H9 (cell line): ENCODE results near the gene TCOF1. TPM values are rescaled to one million over a fixed set of nuclear protein-coding genes. Genes with fewer than 3 reads are reported as not detected.

ENCODE experiments used
- DNase-seq: peaks from one replicate; pipeline ENCODE4 v3.0.0-alpha.2; 2017
- H2AFZ ChIP-seq: one replicate; pipeline ENCODE4 v1.6.1; 2013; ENCODE audit warnings: mild to moderate bottlenecking, low read length, control low read depth, moderate library complexity
- H2AK5ac ChIP-seq: 2 replicates; pipeline ENCODE4 v1.6.1; 2013; ENCODE audit warnings: low read length, control low read depth, mixed read lengths; ENCODE audit not compliant: insufficient read length
- H2BK120ac ChIP-seq: one replicate; pipeline ENCODE4 v1.6.1; 2013; ENCODE audit warnings: low read depth, mild to moderate bottlenecking, low read length, control low read depth, inconsistent platforms; ENCODE audit not compliant: poor library complexity, severe bottlenecking
- H2BK12ac ChIP-seq: 2 replicates; pipeline ENCODE4 v1.6.1; 2013; ENCODE audit warnings: low read length, control low read depth, mixed read lengths, low read depth; ENCODE audit not compliant: insufficient read length
- H2BK15ac ChIP-seq: 2 replicates; pipeline ENCODE4 v1.6.1; 2013; ENCODE audit warnings: low read depth, low read length, control low read depth
- H2BK20ac ChIP-seq: one replicate; pipeline ENCODE4 v1.6.1; 2013; ENCODE audit warnings: low read depth, mild to moderate bottlenecking, low read length, control low read depth, inconsistent platforms; ENCODE audit not compliant: poor library complexity, severe bottlenecking
- H2BK5ac ChIP-seq: 2 replicates; pipeline ENCODE4 v1.6.1; 2013; ENCODE audit warnings: low read length, control low read depth, mixed read lengths; ENCODE audit not compliant: insufficient read length
- H3K14ac ChIP-seq: 2 replicates; pipeline ENCODE4 v1.6.1; 2013; ENCODE audit warnings: low read length, control low read depth; ENCODE audit not compliant: insufficient read depth
- H3K18ac ChIP-seq: 2 replicates; pipeline ENCODE4 v1.6.1; 2013; ENCODE audit warnings: low read depth, mild to moderate bottlenecking, mixed read lengths, low read length, control low read depth; ENCODE audit not compliant: insufficient read length
- H3K23ac ChIP-seq: 2 replicates; pipeline ENCODE4 v1.6.1; 2013; ENCODE audit warnings: low read length, control low read depth, mixed read lengths, low read depth; ENCODE audit not compliant: insufficient read length
- H3K23me2 ChIP-seq: 2 replicates; pipeline ENCODE4 v1.6.1; 2013; ENCODE audit warnings: low read depth, mild to moderate bottlenecking, mixed read lengths, low read length, control low read depth; ENCODE audit not compliant: insufficient read length, poor library complexity, severe bottlenecking
- H3K27ac ChIP-seq: 2 replicates; pipeline ENCODE4 v1.5.1; 2013; ENCODE audit warnings: low read length, control low read depth, mixed read lengths, low read depth; ENCODE audit not compliant: insufficient read length
- H3K27me3 ChIP-seq: 2 replicates; pipeline ENCODE4 v1.6.1; 2013; ENCODE audit warnings: low read length, control low read depth, inconsistent platforms; ENCODE audit not compliant: insufficient read depth
- H3K4ac ChIP-seq: 2 replicates; pipeline ENCODE4 v1.6.1; 2013; ENCODE audit warnings: low read depth, mild to moderate bottlenecking, control low read depth, inconsistent platforms, low read length, moderate library complexity
- H3K4me1 ChIP-seq: 2 replicates; pipeline ENCODE4 v1.6.1; 2013; ENCODE audit warnings: low read length, control low read depth, inconsistent platforms; ENCODE audit not compliant: insufficient read depth
- H3K4me2 ChIP-seq: 2 replicates; pipeline ENCODE4 v1.6.1; 2013; ENCODE audit warnings: low read length, control low read depth, mixed read lengths; ENCODE audit not compliant: insufficient read length, insufficient read depth
- H3K56ac ChIP-seq: 2 replicates; pipeline ENCODE4 v1.6.1; 2013; ENCODE audit warnings: low read depth, mild to moderate bottlenecking, mixed read lengths, low read length, control low read depth; ENCODE audit not compliant: insufficient read length
- H3K79me1 ChIP-seq: 2 replicates; pipeline ENCODE4 v1.6.1; 2013; ENCODE audit warnings: low read depth, mild to moderate bottlenecking, moderate library complexity, low read length, control low read depth, inconsistent platforms; ENCODE audit not compliant: insufficient read depth, poor library complexity, severe bottlenecking
- H3K79me2 ChIP-seq: 2 replicates; pipeline ENCODE4 v1.6.1; 2013; ENCODE audit warnings: low read length, control low read depth, inconsistent platforms; ENCODE audit not compliant: insufficient read depth
- H3K9ac ChIP-seq: 2 replicates; pipeline ENCODE4 v1.6.1; 2013; ENCODE audit warnings: low read length, control low read depth, mixed read lengths; ENCODE audit not compliant: insufficient read length; ENCODE audit errors: extremely low read depth
- H3K9me3 ChIP-seq: one replicate; pipeline ENCODE4 v1.6.1; 2013; ENCODE audit warnings: low read depth, low read length, inconsistent platforms; ENCODE audit not compliant: control insufficient read depth
- H3T11ph ChIP-seq: one replicate; pipeline ENCODE4 v1.6.1; 2013; ENCODE audit warnings: mild to moderate bottlenecking, low read length, control low read depth, inconsistent platforms
- H4K20me1 ChIP-seq: one replicate; pipeline ENCODE4 v1.6.1; 2013; ENCODE audit not compliant: control insufficient read depth, insufficient read length, insufficient read depth
- H4K5ac ChIP-seq: 2 replicates; pipeline ENCODE4 v1.6.1; 2013; ENCODE audit warnings: low read depth, mild to moderate bottlenecking, mixed read lengths, low read length, control low read depth; ENCODE audit not compliant: insufficient read length
- H4K8ac ChIP-seq: replicated peaks from 2 replicates; pipeline ENCODE4 v1.6.1; 2013; ENCODE audit warnings: low read length, control low read depth, mixed read lengths, low read depth; ENCODE audit not compliant: insufficient read length
- H4K91ac ChIP-seq: 2 replicates; pipeline ENCODE4 v1.6.1; 2013; ENCODE audit warnings: low read depth, mild to moderate bottlenecking, moderate library complexity, mixed read lengths, low read length, control low read depth; ENCODE audit not compliant: insufficient read length
- H3K27ac Mint-ChIP-seq, 3 experiments: 2 replicates in 2 of 3; 3 replicates in 1 of 3; pipeline ENCODE4 v1.8.0; 2020 to 2021; ENCODE audit warnings: mixed read lengths in 3 of 3, mild to moderate bottlenecking in 1 of 3, moderate library complexity in 1 of 3
- H3K27me3 Mint-ChIP-seq: 2 replicates; pipeline ENCODE4 v1.8.0; 2021; ENCODE audit warnings: low read depth, mild to moderate bottlenecking, moderate library complexity, mixed read lengths
- H3K36me3 Mint-ChIP-seq, 3 experiments: 2 replicates in 2 of 3; 3 replicates in 1 of 3; pipeline ENCODE4 v1.8.0; 2020 to 2021; ENCODE audit warnings: low read depth in 3 of 3, mixed read lengths in 3 of 3; ENCODE audit not compliant: insufficient read depth in 1 of 3
- H3K4me1 Mint-ChIP-seq, 2 experiments: 2 replicates each; pipeline ENCODE4 v1.8.0; 2020; ENCODE audit warnings: mixed read lengths in 2 of 2
- H3K4me3 Mint-ChIP-seq, 2 experiments: 2 replicates in 1 of 2; 3 replicates in 1 of 2; pipeline ENCODE4 v1.8.0; 2020 to 2021; ENCODE audit warnings: mild to moderate bottlenecking in 2 of 2, mixed read lengths in 2 of 2, moderate library complexity in 1 of 2
- H3K9me3 Mint-ChIP-seq, 2 experiments: 2 replicates in 1 of 2; 3 replicates in 1 of 2; pipeline ENCODE4 v1.8.0; 2020; ENCODE audit warnings: mild to moderate bottlenecking in 2 of 2, mixed read lengths in 2 of 2, moderate library complexity in 1 of 2
- CTCF ChIP-seq: fragments of 200-600 bp; sonication (generic); conservative IDR thresholded peaks from 3 replicates; pipeline ENCODE4 v1.8.0; 2021; ENCODE audit warnings: antibody characterized with exemption, mild to moderate bottlenecking
- WGBS: extraction: QIAGEN DNeasy Blood & Tissue Kit; methylation state at CpG from one replicate; pipeline ENCODE4 v1.1.7; 2013; ENCODE audit warnings: missing lambda C conversion rate, low lambda C conversion rate, mixed read lengths; ENCODE audit not compliant: insufficient read length; ENCODE audit errors: extremely low coverage; 5-methylcytosine and 5-hydroxymethylcytosine counted together
- total RNA-seq: library from RNA; stranded (reverse); gene quantifications from 2 replicates; pipeline ENCODE4 v1.2.1, GENCODE V29; 2021

The TCOF1 gene
- total RNA-seq, 1 experiment from 2014 or later, result 128 TPM

- Histone ChIP-seq H3K23me2 (no peaks in the 10 kb centered on the region), H3T11ph (no peak overlapping the region), H3K27me3 (no peaks in the 10 kb centered on the region), H2BK12ac (no peak overlapping the region), H4K20me1 (peaks cover 2% of the 10 kb centered on the region), H3K4me1 (no peaks in the 10 kb centered on the region), H3K4ac (no peak overlapping the region), H4K5ac (no peak overlapping the region), H3K79me2 (no peaks in the 10 kb centered on the region), H2BK15ac (no peak overlapping the region), H2BK20ac (no peak overlapping the region), H3K9ac (no peak overlapping the region), H3K27ac (no peak overlapping the region), H3K18ac (no peak overlapping the region), H3K4me2 (no peak overlapping the region), H3K56ac (no peak overlapping the region), H3K79me1 (no peaks in the 10 kb centered on the region), H4K91ac (no peak overlapping the region), H3K23ac (no peak overlapping the region), H4K8ac (no peak overlapping the region), H2BK5ac (no peak overlapping the region), H2BK120ac (no peak overlapping the region), H3K14ac (no peak overlapping the region), H3K9me3 (no peaks in the 10 kb centered on the region), H2AFZ (no peak overlapping the region), H2AK5ac (no peak overlapping the region)
- no peaks in the 10 kb centered on the region for H3K27me3 Mint-ChIP-seq
- TF ChIP-seq CTCF, result no peak
- H3K4me3 Mint-ChIP-seq, result no peak overlapping the region
- no CpG with 5 or more reads among the region's 3 CpGs for WGBS
- DNase-seq, result no peak
- H3K27ac Mint-ChIP-seq, result peak overlapping the region in 1 of 3 experiments; percentile 48; a peak in 1 of 7 replicates
- H3K9me3 Mint-ChIP-seq, result no peaks in the 10 kb centered on the region; a peak in 1 of 5 replicates
- no peaks in the 10 kb centered on the region for H3K4me1 Mint-ChIP-seq
- H3K36me3 Mint-ChIP-seq, result peaks cover 41 to 66% (median 56%) of the 10 kb centered on the region in 3 experiments
These were observed 43.5 kb downstream of the TCOF1 start for GRCh38 chr5:150401076-150401375.
